ENCODE measurements around the gene UTP11. TPM values are rescaled to one million over a fixed set of nuclear protein-coding genes. Genes with fewer than 3 reads are reported as not detected.

The UTP11 gene
- total and polyA plus RNA-seq, 2 of the 8 experiments (the other 6 are each of a cell fraction or from before 2014, with no cell fraction given) = 19.5 to 60.5 TPM

GRCh38 chr1:38052750-38053415 is 40.3 kb downstream of the UTP11 start:
- H3K27ac ChIP-seq (ENCODE audit: low read depth, low read length) = no peak overlapping the region
- peak; percentile 92 for FAIRE-seq

More at GRCh38 chr1:38052750-38053415, 40.3 kb downstream of the UTP11 start:
- DNase-seq (ENCODE audit: low read depth in 1 of 2, low spot score in 2 of 2) = peak in 1 of 2 experiments; percentile 68
- Histone ChIP-seq H2BK5ac (ENCODE audit: low read depth, low read length) (no peak overlapping the region), H2AFZ (ENCODE audit: low read length) (no peak overlapping the region), H2BK12ac (ENCODE audit: low read depth, low read length) (no peak overlapping the region), H2BK20ac (ENCODE audit: low read length) (no peak overlapping the region; the same call in 1 of the 2 replicates), H2BK15ac (ENCODE audit: low read length) (no peak overlapping the region), H3K4me3 (ENCODE audit: extremely low read depth in 1 of 4, insufficient read depth in 2 of 4, low read depth in 3 of 4, low read length in 4 of 4) (no peak overlapping the region), H3K23ac (ENCODE audit: insufficient read length) (no peak overlapping the region), H3K4me1 (replicated peaks in 1 of 4; ENCODE audit: control insufficient read depth in 3 of 4, insufficient read depth in 4 of 4, low read length in 3 of 4) (peaks cover 2 to 14% (median 8%) of the 10 kb centered on the region in 4 experiments), H4K20me1 (replicated peaks in 1 of 2; ENCODE audit: control insufficient read depth in 1 of 2, insufficient read depth in 2 of 2, low read length in 2 of 2) (peaks cover 4% of the 10 kb centered on the region in 2 experiments), H4K91ac (replicated peaks; ENCODE audit: insufficient read length, low read length) (no peak overlapping the region), H3K79me1 (ENCODE audit: low read depth, low read length) (peaks cover 6% of the 10 kb centered on the region), H3K18ac (ENCODE audit: extremely low read depth, low read length) (no peak overlapping the region), H3K4me2 (ENCODE audit: insufficient read depth in 1 of 2, low read depth in 2 of 2, low read length in 2 of 2) (peak overlapping the region; percentile 33 to 39; a peak in 2 of 4 replicates), H3K23me2 (ENCODE audit: low read depth, low read length) (peaks cover 4% of the 10 kb centered on the region; the same call in 1 of the 2 replicates), H4K8ac (ENCODE audit: extremely low read depth, insufficient read depth, low read length) (no peak overlapping the region), H3K14ac (ENCODE audit: insufficient read length) (no peak overlapping the region), H3K56ac (replicated peaks; ENCODE audit: insufficient read length, low read depth, low read length) (no peak overlapping the region), H3K36me3 (ENCODE audit: control insufficient read depth in 2 of 4, insufficient read depth in 4 of 4, low read length in 3 of 4) (no peaks in the 10 kb centered on the region), H3K27me3 (replicated peaks in 1 of 4; ENCODE audit: control insufficient read depth in 3 of 4, extremely low read depth in 1 of 4, insufficient read depth in 3 of 4, low read length in 3 of 4) (peaks cover 0 to 12% (median 8%) of the 10 kb centered on the region in 4 experiments; a peak in 5 of 7 replicates), H3K4ac (replicated peaks; ENCODE audit: insufficient read length, low read depth, low read length) (no peak overlapping the region), H3K9ac (replicated peaks in 1 of 4; ENCODE audit: extremely low read depth in 1 of 4, low read depth in 3 of 4, low read length in 3 of 4) (no peak overlapping the region), H2AK5ac (ENCODE audit: low read depth, low read length) (no peak overlapping the region), H3K9me3 (ENCODE audit: insufficient read depth in 2 of 2, low read depth in 1 of 2, low read length in 1 of 2) (no peaks in the 10 kb centered on the region), H4K5ac (ENCODE audit: insufficient read length, low read depth, low read length) (no peak overlapping the region), H2BK120ac (replicated peaks; ENCODE audit: low read depth, low read length) (no peak overlapping the region), H3K79me2 (ENCODE audit: control insufficient read depth in 1 of 2, insufficient read depth in 2 of 2, low read length in 2 of 2) (peaks cover 0 to 6% of the 10 kb centered on the region in 2 experiments; a peak in 1 of 4 replicates)
- TF ChIP-seq ATF2 (IDR thresholded peaks at IDR 0.05; ENCODE audit: low read length) = no peak
- peak; percentile 80 for TF ChIP-seq POU5F1 (IDR thresholded peaks at IDR 0.05; ENCODE audit: low read depth, low read length)
- POLR2A ChIA-PET (ENCODE audit: partially characterized antibody) = interaction anchor here (0.6 to 1.9 kb wide), 11 partner anchors 10 to 380 kb away, joined by 3 to 5 read pairs (median 3); no protein-coding TSS in a partner anchor
- CTCF ChIA-PET (ENCODE audit: partially characterized antibody) = interaction anchor here (0.5 to 18.0 kb wide), 13 partner anchors 9 to 474 kb away, joined by 3 to 212 read pairs (median 3); no protein-coding TSS in a partner anchor
- 63% methylated on average over 3 of the region's 3 CpGs; no CpG with 5 or more reads in 1 of the 2 experiments for WGBS, 2 experiments (ENCODE audit: extremely low coverage in 1 of 2, insufficient coverage in 1 of 2, insufficient read length in 1 of 2, insufficient replicate concordance in 2 of 2, low coverage in 1 of 2, low lambda C conversion rate in 2 of 2, missing lambda C conversion rate in 1 of 2)
